Thoracic aorta (tissue), 2 donors: Measurements from ENCODE around the gene IVNS1ABP. TPM values are rescaled to one million over a fixed set of nuclear protein-coding genes. Genes with fewer than 3 reads are reported as not detected.

ENCODE experiments used
- ATAC-seq: fragments of 150-250 bp; one replicate; pipeline ENCODE4 v1.8.0; 2017; ENCODE audit warnings: low read depth; ENCODE audit not compliant: insufficient number of reproducible peaks, low FRiP score
- DNase-seq: peaks from one replicate; pipeline ENCODE4 v3.0.0-alpha.2; 2020; ENCODE audit warnings: low spot score
- H3K27ac ChIP-seq, 2 donors: fragments of 200-600 bp; sonication (generic); 1 replicate in 1 of 2; 2 replicates in 1 of 2; pipeline ENCODE4 v1.5.1; 2016; ENCODE audit warnings: mild to moderate bottlenecking in 2 of 2, moderate library complexity in 2 of 2
- H3K27me3 ChIP-seq: fragments of 200-600 bp; sonication (generic); replicated peaks from 2 replicates; pipeline ENCODE4 v1.6.0; 2016; ENCODE audit warnings: mild to moderate bottlenecking; ENCODE audit not compliant: insufficient read depth
- H3K36me3 ChIP-seq: fragments of 200-600 bp; sonication (generic); one replicate; pipeline ENCODE4 v1.5.1; 2016
- H3K4me1 ChIP-seq, 2 donors: fragments of 200-600 bp; sonication (generic); 1 replicate in 1 of 2; 2 replicates in 1 of 2; pipeline versions ENCODE4 v1.5.1 to v1.6.0; 2016; ENCODE audit warnings: low read depth in 2 of 2, mild to moderate bottlenecking in 1 of 2; ENCODE audit not compliant: control insufficient read depth in 1 of 2
- H3K4me3 ChIP-seq: fragments of 200-600 bp; sonication (generic); 2 replicates; pipeline ENCODE4 v1.5.1; 2016; ENCODE audit warnings: mild to moderate bottlenecking
- H3K9me3 ChIP-seq: fragments of 200-600 bp; sonication (generic); 2 replicates; pipeline ENCODE4 v1.5.1; 2016
- CTCF ChIP-seq: fragments of 200-600 bp; sonication (generic); IDR thresholded peaks from one replicate; pipeline ENCODE4 v1.5.1; 2019; ENCODE audit warnings: antibody characterized with exemption
- total RNA-seq, 2 donors: library from RNA; depleted of rRNA; stranded (reverse); fragments of >200 nt; gene quantifications; one replicate each; pipeline versions ENCODE4 v1.1.0 to v1.2.3, GENCODE V29; 2016

Gene IVNS1ABP
- total RNA-seq, 2 donors from 2014 or later, result 44.0 to 72.0 TPM

- TF ChIP-seq CTCF, result no peak
- H3K36me3 ChIP-seq, result no peaks in the 10 kb centered on the region
- H3K27ac ChIP-seq, result no peak overlapping the region
- no peaks in the 10 kb centered on the region for H3K9me3 ChIP-seq
- no peaks in the 10 kb centered on the region for H3K27me3 ChIP-seq
- H3K4me1 ChIP-seq, result peaks cover 0 to 5% of the 10 kb centered on the region in 2 donors
- ATAC-seq, result no peak
- H3K4me3 ChIP-seq, result no peak overlapping the region
- no peak for DNase-seq
Measured at GRCh38 chr1:185342672-185343259, 25.7 kb upstream of the IVNS1ABP start.

- no peaks in the 10 kb centered on the region for H3K36me3 ChIP-seq
- peaks cover 0 to 5% of the 10 kb centered on the region in 2 donors for H3K4me1 ChIP-seq
- H3K9me3 ChIP-seq, result no peaks in the 10 kb centered on the region
- TF ChIP-seq CTCF, result no peak
- no peak overlapping the region for H3K27ac ChIP-seq
- ATAC-seq (no peak), DNase-seq (no peak)
- H3K27me3 ChIP-seq, result no peaks in the 10 kb centered on the region
- no peak overlapping the region for H3K4me3 ChIP-seq
Measured at GRCh38 chr1:185342017-185342416, 25.0 kb upstream of the IVNS1ABP start.

GRCh38 chr1:185341196-185341781 is 24.2 kb upstream of the IVNS1ABP start:
- no peaks in the 10 kb centered on the region for H3K9me3 ChIP-seq
- H3K4me1 ChIP-seq, result peaks cover 0 to 5% of the 10 kb centered on the region in 2 donors
- H3K27me3 ChIP-seq, result no peaks in the 10 kb centered on the region
- no peak for ATAC-seq
- no peak overlapping the region for H3K4me3 ChIP-seq
- H3K36me3 ChIP-seq, result no peaks in the 10 kb centered on the region
- H3K27ac ChIP-seq, result no peak overlapping the region
- DNase-seq, result no peak
- TF ChIP-seq CTCF, result no peak

- Histone ChIP-seq H3K9me3 (no peaks in the 10 kb centered on the region), H3K4me3 (no peak overlapping the region), H3K4me1 (peaks cover 0 to 5% of the 10 kb centered on the region in 2 donors), H3K36me3 (no peaks in the 10 kb centered on the region), H3K27ac (peak overlapping the region in 1 of 2 donors; percentile 20), H3K27me3 (no peaks in the 10 kb centered on the region)
- ATAC-seq (no peak), DNase-seq (no peak)
- no peak for TF ChIP-seq CTCF
Measured at GRCh38 chr1:185338719-185339622, 21.9 kb upstream of the IVNS1ABP start.

- H3K27ac ChIP-seq, result no peak overlapping the region
Measured at GRCh38 chr1:185337246-185337645, 20.2 kb upstream of the IVNS1ABP start.

More at GRCh38 chr1:185337246-185337645, 20.2 kb upstream of the IVNS1ABP start:
- H3K27me3 ChIP-seq, result no peaks in the 10 kb centered on the region
- TF ChIP-seq CTCF, result no peak
- no peak for ATAC-seq
- H3K9me3 ChIP-seq, result no peaks in the 10 kb centered on the region
- peaks cover 0 to 5% of the 10 kb centered on the region in 2 donors for H3K4me1 ChIP-seq
- no peak overlapping the region for H3K4me3 ChIP-seq
- DNase-seq, result no peak
- no peaks in the 10 kb centered on the region for H3K36me3 ChIP-seq
